Right atrium auricular region (tissue), 2 donors: ENCODE data around the gene PHF23. TPM values are rescaled to one million over a fixed set of nuclear protein-coding genes. Genes with fewer than 3 reads are reported as not detected.

Experiments
- DNase-seq: peaks from one replicate; pipeline ENCODE4 v3.0.0-alpha.2; 2019; ENCODE audit warnings: low spot score
- H3K27ac ChIP-seq, 2 donors: fragments of 200-600 bp; sonication (generic); 1 replicate in 1 of 2; 2 replicates in 1 of 2; pipeline ENCODE4 v1.5.1; 2016 to 2019
- H3K27me3 ChIP-seq, 2 donors: fragments of 200-600 bp; sonication (generic); one replicate each; pipeline versions ENCODE4 v1.5.1 to v1.6.0; 2017 to 2019
- H3K36me3 ChIP-seq: fragments of 200-600 bp; sonication (generic); one replicate; pipeline ENCODE4 v1.5.1; 2016
- H3K4me1 ChIP-seq, 2 donors: fragments of 200-600 bp; sonication (generic); one replicate each; pipeline versions ENCODE4 v1.5.1 to v1.6.0; 2017 to 2019
- H3K4me3 ChIP-seq, 2 donors: fragments of 200-600 bp; sonication (generic); 1 replicate in 1 of 2; 2 replicates in 1 of 2; pipeline ENCODE4 v1.5.1; 2017 to 2019; ENCODE audit warnings: mild to moderate bottlenecking in 1 of 2, moderate library complexity in 1 of 2
- H3K9me3 ChIP-seq, 2 donors: fragments of 200-600 bp; sonication (generic); one replicate each; pipeline ENCODE4 v1.5.1; 2019
- CTCF ChIP-seq, 2 donors: fragments of 200-600 bp; sonication (generic); IDR thresholded peaks; one replicate each; pipeline ENCODE4 v1.5.1; 2019; ENCODE audit warnings: antibody characterized with exemption in 2 of 2
- total RNA-seq, 2 donors: library from RNA; depleted of rRNA; stranded (reverse); fragments of >200 nt; gene quantifications; one replicate each; pipeline ENCODE4 v1.1.0, GENCODE V29; 2016

Gene PHF23
- total RNA-seq, 2 donors from 2014 or later, result 10.0 to 22.4 TPM

- no peak for DNase-seq
- Histone ChIP-seq H3K9me3 (no peaks in the 10 kb centered on the region), H3K4me1 (peaks cover 0 to 32% of the 10 kb centered on the region in 2 donors), H3K36me3 (no peaks in the 10 kb centered on the region), H3K27me3 (no peaks in the 10 kb centered on the region), H3K27ac (no peak overlapping the region), H3K4me3 (no peak overlapping the region)
- TF ChIP-seq CTCF (IDR thresholded peaks at IDR 0.05), result no peak
Measured at GRCh38 chr17:7208754-7209460, 30.4 kb downstream of the PHF23 start.

- no peaks in the 10 kb centered on the region for H3K27me3 ChIP-seq
- no peak for TF ChIP-seq CTCF (IDR thresholded peaks at IDR 0.05)
- H3K27ac ChIP-seq, result no peak overlapping the region
- H3K4me1 ChIP-seq, result peaks cover 0 to 28% of the 10 kb centered on the region in 2 donors
- H3K4me3 ChIP-seq, result no peak overlapping the region
- H3K9me3 ChIP-seq, result no peaks in the 10 kb centered on the region
- peaks cover 6% of the 10 kb centered on the region for H3K36me3 ChIP-seq
- no peak for DNase-seq
Measured at GRCh38 chr17:7208027-7208571, 31.2 kb downstream of the PHF23 start.

GRCh38 chr17:7207120-7208001, 31.9 kb downstream of the PHF23 start:
- Histone ChIP-seq H3K4me3 (no peak overlapping the region), H3K27me3 (no peaks in the 10 kb centered on the region), H3K9me3 (no peaks in the 10 kb centered on the region), H3K36me3 (peaks cover 14% of the 10 kb centered on the region), H3K27ac (no peak overlapping the region), H3K4me1 (peaks cover 0 to 28% of the 10 kb centered on the region in 2 donors)
- DNase-seq, result no peak
- no peak for TF ChIP-seq CTCF (IDR thresholded peaks at IDR 0.05)

GRCh38 chr17:7205561-7205960, 33.7 kb downstream of the PHF23 start:
- TF ChIP-seq CTCF (IDR thresholded peaks at IDR 0.05), result no peak
- Histone ChIP-seq H3K4me3 (peak overlapping the region; percentile 40 to 57), H3K9me3 (no peaks in the 10 kb centered on the region), H3K36me3 (peaks cover 26% of the 10 kb centered on the region), H3K4me1 (peaks cover 0 to 24% of the 10 kb centered on the region in 2 donors), H3K27me3 (no peaks in the 10 kb centered on the region), H3K27ac (peak overlapping the region; percentile 57 to 60)
- DNase-seq, result no peak

- Histone ChIP-seq H3K27me3 (no peaks in the 10 kb centered on the region), H3K36me3 (peaks cover 26% of the 10 kb centered on the region), H3K4me1 (peaks cover 0 to 24% of the 10 kb centered on the region in 2 donors), H3K27ac (peak overlapping the region; percentile 57 to 60), H3K9me3 (no peaks in the 10 kb centered on the region), H3K4me3 (peak overlapping the region; percentile 40 to 57)
- TF ChIP-seq CTCF (IDR thresholded peaks at IDR 0.05), result no peak
- peak; percentile 89 for DNase-seq
Measured at GRCh38 chr17:7204828-7205461, 34.3 kb downstream of the PHF23 start.
